Mesothelial cell of epicardium (in vitro differentiated cells): Measurements from ENCODE around the gene NLRC5. TPM values are rescaled to one million over a fixed set of nuclear protein-coding genes. Genes with fewer than 3 reads are reported as not detected.

Source experiments
- DNase-seq, 2 experiments: peaks; one replicate each; pipeline ENCODE4 v3.0.0; 2021; ENCODE audit warnings: low spot score in 2 of 2; ENCODE audit not compliant: unreplicated experiment in 2 of 2
- H3K27ac Mint-ChIP-seq: 2 replicates; pipeline ENCODE4 v1.8.0; 2021; ENCODE audit warnings: mixed read lengths
- H3K27me3 Mint-ChIP-seq: 2 replicates; pipeline ENCODE4 v1.8.0; 2021; ENCODE audit warnings: low read depth, mixed read lengths
- H3K36me3 Mint-ChIP-seq: 2 replicates; pipeline ENCODE4 v1.8.0; 2021; ENCODE audit warnings: mixed read lengths
- H3K4me1 Mint-ChIP-seq: 2 replicates; pipeline ENCODE4 v1.8.0; 2021; ENCODE audit warnings: mixed read lengths
- H3K4me3 Mint-ChIP-seq: 2 replicates; pipeline ENCODE4 v1.8.0; 2021; ENCODE audit warnings: mild to moderate bottlenecking, moderate library complexity, mixed read lengths
- H3K9me3 Mint-ChIP-seq: 2 replicates; pipeline ENCODE4 v1.8.0; 2021; ENCODE audit warnings: mixed read lengths
- total RNA-seq: library from RNA; stranded (reverse); gene quantifications from 3 replicates; pipeline ENCODE4 v1.2.1, GENCODE V29; 2021
- TF ChIP-seq, protein P1 (sequence below): fragments of 200-600 bp; sonication (generic); IDR thresholded peaks from one replicate; pipeline ENCODE4 v1.5.0; 2021; ENCODE audit warnings: antibody characterized with exemption; ENCODE audit not compliant: unreplicated experiment

Gene NLRC5
- total RNA-seq, 1 donor from 2014 or later, result 3.7 TPM

DNA sequence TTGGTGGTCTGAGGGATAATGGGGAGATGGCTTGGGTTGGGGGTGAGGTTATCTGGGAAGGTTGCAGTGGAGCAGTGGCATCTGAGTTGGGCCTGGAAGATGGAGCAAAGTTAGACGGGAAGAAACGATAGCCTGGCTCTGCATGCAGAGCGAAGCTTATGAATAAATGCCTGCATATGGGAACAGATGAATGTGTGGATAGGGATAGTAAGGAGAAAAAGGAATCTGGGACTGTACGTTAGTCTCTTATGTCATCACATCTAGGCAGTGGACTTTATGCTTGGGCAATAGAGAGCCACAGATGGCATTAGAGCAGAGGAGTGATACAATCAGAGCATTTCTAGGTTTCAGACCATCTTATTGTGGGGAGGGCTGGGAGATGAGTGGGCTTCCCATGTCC, 136.0 kb downstream of the NLRC5 start:
- no peak overlapping the region for H3K4me3 Mint-ChIP-seq
- TF ChIP-seq, protein P1, sequence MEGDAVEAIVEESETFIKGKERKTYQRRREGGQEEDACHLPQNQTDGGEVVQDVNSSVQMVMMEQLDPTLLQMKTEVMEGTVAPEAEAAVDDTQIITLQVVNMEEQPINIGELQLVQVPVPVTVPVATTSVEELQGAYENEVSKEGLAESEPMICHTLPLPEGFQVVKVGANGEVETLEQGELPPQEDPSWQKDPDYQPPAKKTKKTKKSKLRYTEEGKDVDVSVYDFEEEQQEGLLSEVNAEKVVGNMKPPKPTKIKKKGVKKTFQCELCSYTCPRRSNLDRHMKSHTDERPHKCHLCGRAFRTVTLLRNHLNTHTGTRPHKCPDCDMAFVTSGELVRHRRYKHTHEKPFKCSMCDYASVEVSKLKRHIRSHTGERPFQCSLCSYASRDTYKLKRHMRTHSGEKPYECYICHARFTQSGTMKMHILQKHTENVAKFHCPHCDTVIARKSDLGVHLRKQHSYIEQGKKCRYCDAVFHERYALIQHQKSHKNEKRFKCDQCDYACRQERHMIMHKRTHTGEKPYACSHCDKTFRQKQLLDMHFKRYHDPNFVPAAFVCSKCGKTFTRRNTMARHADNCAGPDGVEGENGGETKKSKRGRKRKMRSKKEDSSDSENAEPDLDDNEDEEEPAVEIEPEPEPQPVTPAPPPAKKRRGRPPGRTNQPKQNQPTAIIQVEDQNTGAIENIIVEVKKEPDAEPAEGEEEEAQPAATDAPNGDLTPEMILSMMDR, result no peak
- no peaks in the 10 kb centered on the region for H3K27me3 Mint-ChIP-seq
- H3K9me3 Mint-ChIP-seq, result no peaks in the 10 kb centered on the region
- H3K36me3 Mint-ChIP-seq, result peaks cover 22% of the 10 kb centered on the region
- DNase-seq, result no peak
- no peaks in the 10 kb centered on the region for H3K4me1 Mint-ChIP-seq
- H3K27ac Mint-ChIP-seq, result no peak overlapping the region

DNA sequence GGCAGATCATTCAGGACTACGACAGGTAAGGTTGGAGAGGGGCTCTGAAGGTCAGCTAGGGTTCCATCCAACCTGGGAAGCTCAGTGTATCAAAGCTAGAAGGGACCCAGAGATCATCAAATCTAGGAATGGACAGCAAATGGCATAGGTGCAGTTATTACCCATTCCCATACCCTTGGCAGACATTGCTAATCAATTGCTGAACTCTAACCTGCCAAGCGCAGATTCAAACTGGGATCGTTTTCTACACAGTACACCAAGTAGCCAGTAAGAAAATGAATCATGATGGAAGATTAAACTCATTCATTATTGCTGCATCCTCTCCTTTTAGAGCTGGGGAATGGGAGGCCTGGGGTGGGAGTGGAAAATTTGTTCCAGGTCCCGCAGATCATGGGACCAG, 136.6 kb downstream of the NLRC5 start:
- H3K4me1 Mint-ChIP-seq, result no peaks in the 10 kb centered on the region
- H3K27me3 Mint-ChIP-seq, result no peaks in the 10 kb centered on the region
- H3K9me3 Mint-ChIP-seq, result no peaks in the 10 kb centered on the region
- no peak overlapping the region for H3K27ac Mint-ChIP-seq
- no peak for DNase-seq
- TF ChIP-seq, protein P1, result no peak
- H3K4me3 Mint-ChIP-seq, result no peak overlapping the region
- peaks cover 25% of the 10 kb centered on the region for H3K36me3 Mint-ChIP-seq

GRCh38 chr16:57126411-57126810, 137.1 kb downstream of the NLRC5 start:
- Mint-ChIP-seq H3K4me1 (no peaks in the 10 kb centered on the region), H3K9me3 (no peaks in the 10 kb centered on the region), H3K27me3 (no peaks in the 10 kb centered on the region), H3K27ac (no peak overlapping the region), H3K4me3 (no peak overlapping the region), H3K36me3 (peaks cover 20% of the 10 kb centered on the region)
- TF ChIP-seq, protein P1, result no peak
- DNase-seq, result no peak

DNA sequence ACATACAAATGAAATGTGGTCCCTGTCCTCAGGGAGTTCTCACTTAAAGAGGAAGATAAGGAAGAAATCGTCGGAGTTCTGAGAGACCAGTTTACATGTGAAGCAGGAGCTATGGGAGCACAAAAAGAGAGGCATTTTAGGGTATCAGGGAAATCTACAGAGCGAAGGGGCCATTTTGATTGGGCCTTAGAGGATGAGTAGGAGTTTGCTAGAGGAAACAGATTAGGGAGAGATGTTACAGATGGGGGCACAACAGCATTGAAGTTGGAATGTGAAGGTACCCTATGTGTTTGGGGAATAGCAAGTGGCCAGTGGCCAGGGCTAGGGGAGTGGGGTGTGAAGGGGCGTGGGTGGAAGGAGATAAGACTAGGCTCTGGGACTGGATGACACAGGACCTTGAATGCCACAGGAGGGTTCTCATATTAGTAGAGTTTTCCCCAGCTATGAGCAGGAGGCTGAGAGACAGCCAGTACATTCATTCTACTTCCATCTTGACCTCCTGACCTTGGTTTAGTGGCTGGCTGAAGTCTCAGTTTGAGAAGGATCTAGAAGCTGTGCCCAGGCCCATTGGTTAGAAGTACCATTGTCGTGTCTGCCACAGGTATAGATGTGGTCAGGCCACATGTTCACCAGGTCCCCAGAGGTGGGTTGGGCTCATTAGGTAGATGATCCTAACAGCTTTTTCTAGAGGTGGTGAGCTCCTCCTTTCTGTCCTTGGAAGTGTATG, 137.8 kb downstream of the NLRC5 start:
- Mint-ChIP-seq H3K36me3 (peaks cover 21% of the 10 kb centered on the region), H3K4me1 (no peaks in the 10 kb centered on the region), H3K9me3 (no peaks in the 10 kb centered on the region), H3K27ac (no peak overlapping the region), H3K27me3 (no peaks in the 10 kb centered on the region), H3K4me3 (no peak overlapping the region)
- TF ChIP-seq, protein P1, result no peak
- DNase-seq, result no peak

- TF ChIP-seq, protein P1, result no peak
- H3K4me1 Mint-ChIP-seq, result peaks cover 3% of the 10 kb centered on the region
- no peak overlapping the region for H3K4me3 Mint-ChIP-seq
- H3K27ac Mint-ChIP-seq, result no peak overlapping the region
- DNase-seq, result no peak
- no peaks in the 10 kb centered on the region for H3K9me3 Mint-ChIP-seq
- H3K27me3 Mint-ChIP-seq, result no peaks in the 10 kb centered on the region
- H3K36me3 Mint-ChIP-seq, result peaks cover 18% of the 10 kb centered on the region
These were observed 138.5 kb downstream of the NLRC5 start for GRCh38 chr16:57127836-57128235.
